Measurements from ENCODE around the gene C13orf46.

The C13orf46 gene

DNA sequence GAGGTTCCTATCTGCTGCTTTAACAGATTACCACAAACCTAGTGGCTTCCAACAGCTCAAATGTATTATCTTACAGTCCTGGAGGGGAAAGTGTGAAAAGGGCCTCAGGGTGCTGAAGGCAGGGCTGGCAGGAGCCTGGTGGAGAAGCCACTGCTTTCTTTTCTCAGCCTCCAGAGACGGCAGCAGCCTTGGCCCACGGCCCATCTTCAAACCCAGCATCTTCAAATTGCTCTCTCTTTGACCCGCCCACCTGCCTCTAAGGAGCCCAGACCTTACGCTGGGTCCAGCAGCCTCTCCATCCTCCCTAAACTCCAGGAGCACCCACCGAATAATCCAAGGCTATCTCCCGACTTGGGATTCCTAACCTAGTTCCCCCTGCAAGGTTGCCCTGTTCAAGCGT is 35.6 kb downstream of the C13orf46 start:
- DNase-seq (ENCODE audit: low spot score): no peak

DNA sequence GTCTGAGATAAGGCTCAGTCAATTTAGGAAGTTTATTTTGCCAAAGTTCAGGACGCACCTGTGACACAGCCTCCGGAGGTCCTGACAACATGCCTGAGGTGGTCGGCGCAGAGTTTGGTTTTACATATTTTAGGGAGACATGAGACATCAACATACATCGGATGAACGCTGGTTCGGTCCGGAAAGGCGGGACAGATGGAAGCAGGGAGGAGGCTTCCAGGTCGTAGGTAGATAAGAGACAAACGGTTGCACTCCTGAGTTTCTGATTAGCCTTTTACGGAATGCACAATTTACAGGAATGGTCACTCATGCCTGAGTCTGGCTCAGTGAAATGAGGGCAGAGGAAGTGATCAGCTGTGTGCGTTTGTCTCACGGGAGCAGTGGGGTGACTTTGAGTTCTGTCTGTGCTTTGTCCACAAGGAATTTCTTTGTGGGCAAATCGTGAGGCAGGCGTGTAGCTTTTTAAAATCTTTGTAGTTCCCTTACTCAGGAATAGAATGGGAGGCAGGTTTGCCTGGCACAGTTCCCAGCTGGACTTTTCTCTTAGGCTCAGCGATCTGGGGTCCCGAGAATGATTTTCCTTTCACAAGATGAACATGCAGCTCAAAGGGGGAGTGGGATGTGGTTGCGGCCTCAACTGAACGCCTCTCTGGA is 36.2 kb downstream of the C13orf46 start:
- no peak for DNase-seq (ENCODE audit: low spot score)

DNA sequence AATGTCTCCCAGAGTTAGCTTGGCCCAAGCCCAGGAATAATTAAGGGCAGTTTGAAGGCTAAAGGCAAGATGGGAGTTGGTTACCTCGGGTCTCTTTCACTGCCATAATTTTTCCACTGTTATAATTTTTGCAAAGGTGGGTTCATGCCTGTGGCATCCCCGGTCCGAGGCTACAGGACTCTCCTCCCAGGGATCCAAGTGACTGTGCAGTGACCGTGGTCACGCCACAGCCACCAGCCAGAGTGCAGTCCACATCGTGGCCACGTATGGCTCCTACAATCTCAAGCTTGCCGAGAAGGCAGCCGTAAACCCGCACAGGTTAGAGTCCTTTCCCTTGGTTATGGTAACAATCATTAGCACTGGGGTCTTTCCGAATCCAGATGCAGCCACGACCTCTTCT is 36.8 kb downstream of the C13orf46 start:
- DNase-seq (ENCODE audit: low spot score): no peak

DNA sequence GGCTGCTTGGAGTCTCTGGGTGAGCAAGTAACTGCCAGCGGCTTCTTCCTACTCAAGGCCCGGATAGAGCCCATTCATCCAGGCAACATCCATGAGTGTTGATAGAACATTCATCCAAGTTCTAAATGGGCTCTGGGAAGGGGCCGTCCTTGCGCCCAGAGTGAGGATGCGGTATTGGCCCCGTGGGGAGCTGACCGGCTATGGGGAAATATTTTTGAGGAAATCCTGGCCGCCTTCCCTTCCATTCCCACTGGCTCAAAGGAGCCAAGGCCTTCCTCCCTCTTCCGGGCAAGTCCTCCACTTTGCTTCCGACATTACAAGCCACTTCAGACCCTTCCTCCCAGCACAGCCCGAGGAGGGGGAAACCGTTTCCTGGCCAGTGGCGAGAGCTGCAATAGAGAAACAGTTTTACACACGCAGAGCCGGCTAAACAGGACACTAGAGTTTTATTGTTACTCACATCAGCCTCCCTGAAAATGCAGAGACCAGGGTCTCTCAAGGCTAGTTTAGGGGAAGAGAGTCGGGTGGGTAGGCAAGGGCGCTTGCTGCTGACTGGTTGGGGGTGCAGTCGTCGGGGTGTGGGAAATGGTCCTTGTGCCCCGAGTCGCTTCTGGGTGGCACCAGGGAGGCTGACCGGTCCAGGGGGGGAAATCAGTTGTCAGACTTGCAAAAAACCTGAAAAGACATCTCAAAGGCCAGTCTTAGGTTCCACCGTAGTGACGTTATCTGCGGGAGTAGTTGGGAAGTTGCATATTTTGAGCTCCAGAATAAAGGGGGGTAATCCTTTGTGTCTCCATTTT is 37.5 kb downstream of the C13orf46 start:
- no peak for DNase-seq (ENCODE audit: low spot score)

DNA sequence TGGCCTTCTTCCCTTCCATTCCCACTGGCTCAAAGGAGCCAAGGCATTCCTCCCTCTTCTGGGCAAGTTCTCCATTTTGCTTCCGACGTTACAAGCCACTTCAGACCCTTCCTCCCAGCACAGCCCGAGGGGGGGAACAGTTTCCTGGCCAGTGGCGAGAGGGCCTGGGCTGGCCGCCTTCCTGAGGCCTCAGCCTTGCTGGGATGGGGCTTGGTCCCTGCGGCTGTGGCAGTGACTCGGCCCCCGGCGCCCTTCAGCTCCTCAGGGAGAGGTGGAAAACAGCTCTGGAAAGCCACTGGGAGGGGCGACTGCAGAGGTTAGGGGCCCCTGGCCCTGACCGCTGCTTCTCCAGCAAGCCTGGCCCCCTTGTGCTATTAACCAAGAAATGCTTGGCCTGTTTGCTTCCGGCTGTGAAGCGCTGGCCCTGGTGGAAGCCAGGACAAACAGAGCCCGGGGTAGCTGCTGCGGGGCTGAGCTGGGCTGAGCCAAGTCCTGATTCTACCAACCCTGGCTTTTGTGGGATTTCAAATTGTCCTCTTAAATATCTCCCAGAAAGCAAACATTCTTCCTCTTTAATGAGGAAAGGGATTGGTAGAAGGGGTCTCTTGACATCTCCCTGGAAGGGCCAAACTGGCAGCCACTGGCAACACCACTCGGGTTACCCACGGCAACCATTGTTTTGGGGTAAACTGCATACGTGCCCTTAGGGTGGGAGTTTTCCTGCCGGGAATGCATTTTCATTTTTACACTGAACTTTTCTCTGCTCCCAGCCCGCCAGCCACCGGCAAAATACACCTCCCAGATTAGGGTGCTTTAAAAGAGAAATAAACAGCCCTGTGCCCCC is 38.7 kb downstream of the C13orf46 start:
- no peak for DNase-seq (ENCODE audit: low spot score)

DNA sequence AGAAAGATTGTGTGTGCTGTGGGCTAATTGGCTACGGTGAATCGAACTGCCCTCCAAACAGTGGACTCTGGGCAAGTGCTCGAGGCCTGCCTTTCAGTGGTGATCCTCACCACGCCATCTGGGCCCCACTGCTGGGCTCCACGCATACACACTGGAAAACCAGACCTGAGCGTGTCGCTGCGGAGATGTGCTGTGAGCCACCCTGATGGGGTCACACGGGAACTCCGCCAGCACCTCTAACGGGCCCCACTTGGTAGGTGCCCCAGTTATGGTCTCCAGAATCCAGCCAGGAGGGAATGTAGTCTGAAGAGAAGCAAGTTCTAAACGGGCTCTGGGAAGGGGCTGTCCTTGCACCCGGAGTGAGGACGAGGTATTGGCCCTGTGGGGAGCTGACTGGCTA is 39.3 kb downstream of the C13orf46 start:
- DNase-seq (ENCODE audit: low spot score): no peak

DNA sequence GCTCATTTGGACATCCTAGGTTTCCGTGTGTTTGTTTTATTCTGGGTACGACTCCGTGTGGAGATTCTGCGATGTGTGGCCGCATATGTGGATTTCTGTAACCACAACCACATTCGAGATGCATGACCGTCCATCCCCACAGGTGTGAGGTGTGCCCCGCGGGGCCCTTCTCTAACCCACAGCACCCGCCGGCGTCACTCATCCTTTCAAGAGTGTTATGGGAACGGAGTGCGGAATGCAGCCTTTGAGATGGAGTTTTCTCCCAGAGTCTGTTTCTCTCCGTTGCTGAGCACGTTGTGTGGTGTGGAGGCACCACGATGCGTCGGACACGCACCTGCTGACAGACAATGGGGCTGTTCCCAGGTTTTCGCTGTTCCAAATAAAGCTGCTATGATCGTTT is 40.0 kb downstream of the C13orf46 start:
- no peak for DNase-seq (ENCODE audit: low spot score)

DNA sequence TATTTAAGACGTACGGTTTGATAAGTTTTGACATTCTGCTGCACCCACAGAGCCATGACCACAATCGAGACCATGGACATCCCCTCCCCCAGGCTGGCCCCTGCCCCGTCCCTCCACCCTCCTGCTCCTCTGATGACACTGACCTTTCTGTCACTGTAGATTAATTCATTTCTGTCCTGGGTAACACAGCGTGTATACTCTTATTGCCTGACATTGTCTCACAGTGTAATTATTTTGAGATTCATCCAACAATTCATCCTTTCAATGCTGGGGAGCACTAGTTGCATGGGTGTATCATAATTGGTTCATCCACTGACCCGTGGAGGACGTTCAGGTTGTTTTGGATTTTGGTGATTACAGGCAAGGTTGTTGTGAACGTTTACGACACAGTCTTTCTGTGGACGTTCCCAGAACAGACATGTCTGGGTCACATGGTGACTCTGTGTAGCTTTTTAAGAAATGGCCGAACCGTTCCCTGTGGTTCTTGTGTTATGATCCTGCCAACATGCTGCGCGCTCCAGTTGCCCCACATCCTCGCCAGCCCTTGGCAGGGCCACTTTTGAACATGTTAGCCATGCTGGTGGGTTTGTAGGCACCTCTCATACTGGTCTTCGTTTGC is 41.9 kb downstream of the C13orf46 start:
- DNase-seq (ENCODE audit: low spot score): no peak

DNA sequence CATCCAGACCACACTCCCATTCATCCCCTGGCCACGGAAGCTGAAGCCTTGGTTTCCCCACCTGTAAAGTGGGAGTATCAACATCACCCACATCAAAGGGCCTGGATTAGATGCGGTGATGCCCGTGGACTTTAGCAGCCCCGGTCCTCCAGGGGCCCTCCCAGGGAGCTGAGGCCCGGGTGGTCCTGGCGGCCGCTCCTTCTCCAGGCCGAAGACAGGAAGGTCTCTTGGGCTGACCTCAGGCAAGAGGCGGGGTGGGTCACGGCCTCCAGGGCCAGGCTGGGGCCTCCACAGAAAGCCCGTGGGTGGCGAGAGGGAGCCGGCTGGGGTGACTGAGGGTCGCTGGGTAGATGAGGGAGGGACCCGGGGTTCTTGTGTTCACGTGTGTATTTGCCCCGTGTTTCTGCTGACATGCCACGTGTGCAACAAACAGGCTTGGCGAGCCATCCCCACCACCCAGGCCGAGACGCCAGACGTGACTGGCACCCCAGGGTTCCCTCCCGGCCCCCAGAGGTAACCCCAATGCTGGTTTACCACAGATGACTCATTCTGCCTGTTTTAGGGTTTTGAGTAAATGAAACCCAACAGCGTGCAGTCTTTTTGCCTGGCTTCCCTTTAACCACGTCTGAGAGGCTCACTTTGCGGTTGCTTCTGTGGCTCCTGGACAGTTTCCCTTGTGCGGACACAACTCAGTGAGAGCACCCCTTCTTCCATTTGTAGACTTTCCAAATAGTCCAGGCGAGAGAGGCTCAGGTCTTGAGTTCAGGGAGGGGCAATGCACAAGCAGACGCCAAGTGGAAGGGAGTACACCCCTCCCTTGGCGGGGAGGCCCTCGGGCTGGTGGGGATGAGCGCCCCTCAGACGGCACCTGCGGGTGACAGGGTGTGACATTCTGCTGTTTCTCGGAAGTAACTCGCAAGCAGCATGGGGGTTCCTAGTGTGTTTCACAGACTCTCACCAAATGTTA is 42.9 kb downstream of the C13orf46 start:
- DNase-seq (ENCODE audit: low spot score): no peak

DNA sequence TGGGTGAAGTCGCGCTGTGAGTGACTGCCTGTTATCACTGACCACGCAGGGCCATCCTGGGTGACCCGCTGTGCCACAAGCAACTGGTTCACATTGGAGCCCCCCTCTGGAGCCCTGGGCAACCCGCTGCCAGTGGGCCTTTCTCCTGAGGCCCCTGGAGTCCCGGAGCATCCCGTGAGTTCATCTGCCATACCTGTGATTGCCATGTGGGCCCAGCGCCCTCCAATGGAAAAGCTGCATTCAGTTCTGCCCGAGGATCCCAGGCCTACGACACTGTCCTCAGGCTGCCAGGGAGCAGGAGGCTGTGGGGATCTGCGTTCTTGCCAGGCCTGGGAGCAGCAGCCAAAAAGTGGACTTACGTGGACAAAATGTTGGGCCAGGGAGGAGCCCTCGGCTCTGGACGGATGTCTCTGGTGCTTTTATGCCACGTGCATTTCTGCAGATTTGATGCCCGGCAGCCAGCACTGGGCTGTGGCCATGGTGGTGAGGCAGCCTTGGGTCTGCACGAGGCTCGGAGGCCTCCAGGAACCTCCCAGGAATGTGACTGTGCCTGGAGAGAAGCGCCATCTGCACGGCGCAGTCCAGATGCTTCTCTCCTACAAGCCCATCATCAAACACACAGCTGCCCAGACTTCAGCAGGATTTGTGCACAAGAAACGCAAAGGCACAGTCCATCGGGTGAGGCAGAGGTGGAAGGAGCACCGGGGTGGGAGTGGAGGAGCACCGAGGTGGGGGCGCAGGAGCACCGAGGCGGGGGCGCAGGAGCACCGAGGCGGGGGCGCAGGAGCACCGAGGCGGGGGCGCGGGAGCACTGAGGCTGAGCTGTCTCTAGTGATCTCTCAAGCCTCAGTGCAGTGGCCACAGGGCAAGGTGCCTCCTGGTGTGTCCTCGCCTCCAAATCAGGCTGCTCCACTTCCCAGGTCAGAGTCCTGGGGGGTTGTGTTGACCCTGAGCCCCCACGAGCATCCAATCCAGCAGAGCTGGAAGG is 44.0 kb downstream of the C13orf46 start:
- DNase-seq (ENCODE audit: low spot score): no peak

DNA sequence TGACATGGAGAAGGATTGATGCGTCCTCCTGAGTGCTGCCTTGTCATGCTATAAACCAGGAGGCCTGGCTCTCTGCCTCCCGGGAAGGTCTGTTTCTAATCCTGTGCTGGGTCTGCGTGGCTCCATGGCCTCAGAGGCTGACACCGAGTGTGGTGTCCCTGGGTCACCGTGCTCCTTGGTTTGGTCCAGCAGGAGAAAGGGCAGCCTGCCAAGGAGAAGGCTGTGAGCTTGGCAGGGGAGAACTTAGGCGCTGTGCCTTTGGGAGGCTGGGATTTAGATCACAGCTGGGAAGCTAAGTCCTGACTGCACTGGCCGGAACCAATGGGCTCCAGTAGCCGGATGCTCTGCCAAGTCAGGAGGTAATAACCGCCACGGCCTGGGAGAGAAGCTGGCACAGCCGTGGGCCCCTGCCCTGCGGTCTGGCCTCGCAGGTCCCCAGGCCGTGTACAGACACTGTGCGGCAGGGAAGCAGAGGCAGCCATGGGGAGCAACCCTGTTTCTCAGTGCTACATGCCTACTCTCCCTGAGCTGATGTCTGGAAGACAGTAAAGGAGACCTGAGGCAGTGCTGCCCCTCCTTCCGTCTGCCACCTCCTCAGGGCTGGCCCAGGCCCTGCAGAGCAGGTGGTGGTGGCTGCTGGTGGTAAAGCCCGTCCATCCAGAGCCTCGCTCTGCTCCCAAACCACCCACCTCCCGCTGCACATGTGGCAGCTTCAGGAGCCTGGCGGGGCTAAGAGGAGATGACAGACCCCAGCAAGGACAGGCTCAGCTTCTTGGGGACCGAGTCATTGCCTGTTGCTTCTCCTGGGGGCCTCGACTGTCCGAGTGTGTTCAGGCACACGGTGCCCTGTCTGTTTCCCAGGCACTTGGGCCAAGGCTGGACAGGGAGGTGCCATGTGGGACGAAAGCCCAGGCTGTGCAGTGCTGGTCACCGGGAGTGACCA is 44.9 kb downstream of the C13orf46 start:
- DNase-seq (ENCODE audit: low spot score): no peak

DNA sequence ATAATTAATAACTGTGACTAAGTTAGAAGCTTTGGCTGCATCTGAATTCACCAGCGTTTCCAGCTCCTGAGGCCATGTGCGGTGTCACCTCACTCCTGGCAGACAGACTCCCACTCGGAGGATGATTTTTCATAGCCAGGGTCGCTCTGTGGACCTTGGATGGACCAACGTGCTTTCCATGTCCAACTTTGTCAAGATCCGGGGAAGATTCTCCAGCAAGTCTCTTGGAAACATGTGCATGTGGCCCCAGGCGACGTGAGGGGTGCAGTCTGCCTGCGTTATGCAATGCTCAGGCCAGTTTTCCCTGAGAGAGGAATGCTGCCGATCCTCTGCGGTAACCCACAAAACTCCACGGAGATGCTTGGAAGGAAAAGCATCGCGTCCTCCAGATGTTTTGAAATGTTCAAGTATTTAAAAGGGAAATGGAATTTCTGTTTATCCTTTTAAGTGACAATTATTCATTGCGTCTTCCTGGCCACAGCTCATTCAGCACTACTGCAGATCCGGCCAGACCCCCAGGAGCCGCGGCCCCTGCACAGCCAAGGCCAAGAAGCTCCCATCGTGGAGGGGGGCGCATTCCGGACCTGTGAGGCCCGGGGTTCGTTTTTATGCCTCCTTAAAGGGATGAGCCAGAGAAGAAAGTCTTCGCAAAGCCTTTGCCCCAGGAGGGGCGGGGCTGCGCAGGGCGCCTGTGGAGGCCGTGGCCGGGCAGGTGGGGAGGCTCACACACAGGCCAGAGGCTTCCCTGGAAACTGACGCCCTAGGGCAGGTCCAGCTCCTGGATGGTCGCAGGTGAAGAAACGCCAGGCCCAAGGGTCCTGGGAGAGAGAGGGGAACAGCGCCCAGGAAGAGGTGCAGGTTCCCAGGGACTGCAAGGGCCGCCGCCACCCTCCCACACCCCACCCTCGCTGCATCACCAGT is 46.0 kb downstream of the C13orf46 start:
- no peak for DNase-seq (ENCODE audit: low spot score)

DNA sequence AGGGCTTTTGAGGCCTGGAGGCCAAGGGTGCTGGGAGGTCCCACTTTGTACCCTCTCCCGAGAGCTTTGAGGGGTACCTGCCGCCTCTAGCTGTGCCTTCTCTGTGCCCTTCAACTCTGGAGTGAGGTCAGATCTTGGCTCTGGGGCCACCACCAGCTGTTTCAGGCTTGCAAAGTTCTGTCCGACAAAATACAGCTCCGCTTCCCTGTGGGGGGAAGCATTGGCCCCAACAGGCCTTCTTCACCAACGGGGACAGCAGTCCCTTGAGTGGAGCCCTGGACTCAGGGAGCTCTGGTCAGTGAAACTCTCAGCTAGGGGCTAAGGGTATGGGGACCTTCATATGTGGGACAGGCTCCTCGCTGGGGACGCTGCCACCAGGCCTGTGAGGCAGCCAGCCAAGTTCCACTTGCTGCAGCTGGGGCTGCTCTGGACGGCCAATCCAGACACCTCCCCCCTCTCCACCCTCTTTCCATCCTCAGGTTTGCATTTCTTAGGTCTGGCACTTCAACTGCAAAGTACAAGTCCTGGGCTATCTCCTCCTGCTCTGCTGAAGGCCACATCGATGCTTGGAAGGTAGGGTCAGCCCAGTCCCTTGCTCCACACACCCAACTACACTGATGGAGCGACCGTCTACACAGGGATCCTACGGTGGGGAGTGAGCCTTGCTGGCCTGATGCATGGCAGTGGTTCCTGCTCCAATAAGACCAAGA is 46.8 kb downstream of the C13orf46 start:
- DNase-seq (ENCODE audit: low spot score): no peak

DNA sequence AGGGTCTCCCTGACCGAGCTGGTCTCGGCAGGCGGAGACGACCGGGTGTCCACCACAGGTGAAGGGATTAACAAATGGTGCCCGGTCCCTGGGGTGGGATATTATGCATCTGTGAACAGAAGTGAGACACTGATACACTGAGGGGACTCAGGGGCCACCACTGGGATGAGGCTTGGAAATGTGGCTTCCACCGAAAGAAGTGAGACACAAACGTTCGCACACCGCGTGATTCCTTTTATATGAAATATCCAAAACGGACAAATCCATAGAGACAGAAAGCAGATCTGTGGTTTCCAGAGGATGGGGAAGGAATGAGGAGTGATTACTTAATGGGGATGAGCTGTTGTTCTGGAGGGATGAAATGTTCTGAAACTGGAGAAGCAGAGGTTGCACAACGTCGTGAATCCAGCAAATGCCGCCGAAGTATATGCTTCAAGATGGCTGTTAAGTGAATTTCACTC is 47.5 kb downstream of the C13orf46 start:
- DNase-seq (ENCODE audit: low spot score): no peak

DNA sequence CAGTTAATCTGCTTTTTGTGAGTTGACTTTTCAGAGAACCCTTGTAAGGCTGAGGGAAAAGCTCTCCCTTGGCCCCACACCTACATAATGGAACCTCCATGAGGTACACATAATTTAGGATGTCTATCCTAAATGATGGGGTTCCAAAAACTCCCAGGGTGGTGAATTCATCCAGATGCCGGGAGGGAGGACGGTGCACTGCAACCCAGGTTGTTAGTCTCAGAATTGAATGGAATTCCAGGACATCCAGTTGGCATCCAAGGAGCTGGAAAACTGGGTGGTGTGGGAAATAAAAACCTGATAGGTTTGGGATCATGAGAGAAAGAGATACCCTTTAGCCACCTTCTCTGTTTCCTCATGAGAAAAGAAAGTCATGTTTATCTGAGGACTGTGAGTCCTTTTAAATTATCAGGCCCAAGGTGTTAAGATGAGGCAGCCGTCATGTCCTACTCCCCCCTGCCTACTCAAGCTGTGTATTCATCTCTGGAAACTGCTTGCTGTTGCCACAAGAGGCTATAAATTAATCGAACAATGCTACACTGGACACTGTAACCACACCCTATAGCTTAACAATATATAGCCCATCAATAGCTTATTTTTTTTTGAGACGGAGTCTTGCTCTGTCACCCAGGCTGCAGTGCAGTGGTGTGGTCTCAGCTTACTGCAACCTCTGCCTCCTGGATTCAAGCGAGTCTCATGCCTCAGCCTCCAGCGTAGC is 49.5 kb downstream of the C13orf46 start:
- DNase-seq (ENCODE audit: low spot score): no peak

DNA sequence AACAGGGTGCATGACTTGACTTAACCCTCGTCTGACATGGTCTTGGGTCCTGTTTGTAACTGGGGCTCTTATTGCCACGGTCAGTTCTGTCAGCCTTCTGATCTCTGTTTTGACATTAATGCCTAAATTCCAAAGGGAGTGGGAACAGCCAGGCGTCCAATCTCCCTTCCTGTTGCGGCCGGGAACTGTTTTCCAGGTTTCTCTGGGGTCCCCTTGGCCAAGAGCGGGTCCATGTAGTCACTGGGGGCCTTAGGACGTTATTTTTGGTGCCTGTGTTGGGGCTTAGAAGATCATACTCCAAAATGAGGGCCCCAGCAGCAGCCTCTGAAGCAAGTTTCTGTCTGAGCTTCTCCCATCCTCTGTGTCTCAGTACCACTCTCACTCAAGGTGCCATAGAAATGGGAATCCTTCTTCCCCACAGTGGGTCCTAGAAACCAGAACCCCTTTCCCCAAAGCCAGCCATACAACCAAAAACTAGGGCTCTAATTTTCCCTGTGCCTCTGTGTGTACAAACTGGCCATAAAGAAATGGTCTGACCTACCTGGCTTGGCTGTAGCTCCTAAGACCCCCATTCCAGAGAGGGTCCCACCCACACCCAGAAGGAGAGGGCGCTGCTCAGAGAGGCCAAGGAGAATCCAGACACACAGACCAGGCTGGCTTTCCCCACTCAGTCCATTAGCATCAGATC is 50.4 kb downstream of the C13orf46 start:
- no peak for DNase-seq (ENCODE audit: low spot score)

All from LoVo (cell line).